Activated CD8-positive, alpha-beta memory T cell treated with anti-CD3 and anti-CD28 coated beads, Interleukin-2, amount 50 U/mL, for 1 hour (primary cell): ENCODE data around the gene NYNRIN.

Source experiments
- DNase-seq: peaks from one replicate; pipeline ENCODE4 v3.0.0-alpha.2; 2020; ENCODE audit errors: extremely low read depth

NYNRIN gene

GRCh38 chr14:24415421-24416253 is 16.8 kb downstream of the NYNRIN start:
- no peak for DNase-seq

DNA sequence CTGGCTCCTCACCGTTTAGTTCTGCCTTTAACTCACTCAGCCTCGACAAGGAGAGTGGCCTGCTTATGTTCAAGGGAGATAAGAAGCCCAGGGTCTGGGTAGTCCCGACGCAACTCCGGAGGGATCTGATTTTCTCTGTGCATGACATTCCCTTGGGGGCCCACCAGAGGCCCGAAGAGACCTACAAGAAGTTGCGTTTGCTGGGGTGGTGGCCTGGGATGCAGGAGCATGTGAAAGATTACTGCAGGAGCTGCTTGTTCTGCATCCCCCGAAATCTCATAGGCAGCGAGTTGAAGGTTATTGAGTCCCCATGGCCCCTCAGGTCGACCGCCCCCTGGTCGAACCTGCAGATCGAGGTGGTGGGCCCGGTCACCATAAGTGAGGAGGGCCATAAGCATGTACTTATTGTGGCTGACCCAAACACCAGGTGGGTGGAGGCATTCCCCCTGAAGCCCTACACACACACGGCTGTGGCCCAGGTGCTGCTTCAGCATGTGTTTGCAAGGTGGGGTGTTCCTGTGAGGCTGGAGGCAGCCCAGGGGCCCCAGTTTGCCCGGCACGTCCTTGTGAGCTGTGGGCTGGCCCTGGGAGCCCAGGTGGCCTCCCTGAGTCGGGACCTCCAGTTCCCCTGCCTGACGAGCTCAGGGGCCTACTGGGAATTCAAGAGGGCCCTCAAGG is 17.6 kb downstream of the NYNRIN start:
- no peak for DNase-seq

DNA sequence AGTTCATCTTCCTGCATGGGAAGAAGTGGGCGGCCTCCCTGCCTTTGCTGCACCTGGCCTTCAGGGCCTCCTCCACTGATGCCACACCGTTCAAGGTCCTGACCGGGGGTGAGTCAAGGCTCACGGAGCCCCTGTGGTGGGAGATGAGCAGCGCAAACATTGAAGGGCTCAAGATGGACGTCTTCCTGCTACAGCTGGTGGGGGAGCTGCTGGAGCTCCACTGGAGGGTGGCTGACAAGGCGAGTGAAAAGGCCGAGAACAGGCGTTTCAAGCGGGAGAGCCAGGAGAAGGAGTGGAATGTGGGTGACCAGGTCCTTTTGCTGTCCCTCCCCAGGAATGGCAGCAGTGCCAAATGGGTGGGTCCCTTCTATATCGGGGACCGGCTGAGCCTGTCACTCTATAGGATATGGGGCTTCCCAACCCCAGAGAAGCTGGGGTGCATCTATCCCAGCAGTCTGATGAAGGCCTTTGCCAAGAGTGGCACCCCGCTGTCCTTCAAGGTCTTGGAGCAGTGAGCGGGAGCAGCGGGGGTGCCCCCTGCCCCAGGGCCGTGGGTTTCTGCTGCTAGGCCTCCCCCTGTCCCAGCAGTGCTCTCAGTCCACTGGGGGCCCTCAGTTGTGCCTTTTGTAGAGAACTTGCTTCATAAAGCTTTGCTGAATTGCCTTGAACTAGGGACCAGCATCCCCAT is 18.3 kb downstream of the NYNRIN start:
- no peak for DNase-seq

DNA sequence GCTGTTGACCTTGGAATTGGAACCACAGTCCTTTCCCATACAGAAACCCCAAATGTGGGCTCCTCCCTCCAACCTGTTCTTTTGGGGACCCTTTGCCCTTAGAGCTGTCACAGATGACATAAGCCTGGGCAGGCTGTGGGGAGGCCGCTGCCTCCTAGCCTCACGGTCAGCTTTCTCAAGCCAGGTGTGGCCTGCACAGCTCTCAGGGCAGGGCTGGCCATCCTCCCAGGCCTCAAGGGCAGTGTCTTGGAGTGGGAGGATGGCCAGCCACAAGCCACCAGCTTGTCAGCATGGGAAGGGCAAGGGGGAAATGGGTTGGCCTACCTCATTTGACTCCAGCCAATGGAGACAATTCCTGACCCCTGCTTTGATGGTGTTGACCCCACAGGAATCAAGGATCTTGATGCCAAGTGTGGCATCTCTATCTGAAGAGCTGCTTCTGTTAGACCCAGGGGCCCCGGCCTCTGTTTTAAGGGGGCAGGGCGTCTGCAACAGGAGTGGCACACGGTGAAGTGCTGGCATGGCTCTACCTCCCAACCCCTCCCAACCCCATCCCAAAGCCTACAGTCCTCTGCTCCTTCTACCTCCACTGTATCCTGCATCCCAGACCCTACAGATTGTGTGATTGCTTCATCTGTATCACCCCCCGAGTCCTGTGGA is 19.2 kb downstream of the NYNRIN start:
- DNase-seq = no peak

DNA sequence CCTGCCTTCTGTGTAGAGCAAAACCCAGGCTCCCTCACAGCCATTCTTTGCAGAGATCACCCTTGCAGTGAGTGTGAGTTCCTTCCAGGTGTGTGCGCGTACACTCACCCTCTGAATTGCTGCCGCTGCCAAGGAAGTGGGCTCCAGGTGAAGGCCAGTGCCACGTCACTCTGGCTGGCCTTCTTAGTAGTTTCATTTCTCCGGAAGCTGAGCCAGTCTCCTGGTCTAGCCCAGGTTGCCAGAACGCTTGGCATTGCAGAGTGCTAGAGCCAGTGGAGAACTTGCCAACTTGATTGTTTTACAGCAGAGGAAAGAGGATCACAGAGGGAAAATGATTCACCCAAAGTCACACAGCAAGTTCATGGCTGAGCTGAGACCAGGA is 19.7 kb downstream of the NYNRIN start:
- DNase-seq = no peak

DNA sequence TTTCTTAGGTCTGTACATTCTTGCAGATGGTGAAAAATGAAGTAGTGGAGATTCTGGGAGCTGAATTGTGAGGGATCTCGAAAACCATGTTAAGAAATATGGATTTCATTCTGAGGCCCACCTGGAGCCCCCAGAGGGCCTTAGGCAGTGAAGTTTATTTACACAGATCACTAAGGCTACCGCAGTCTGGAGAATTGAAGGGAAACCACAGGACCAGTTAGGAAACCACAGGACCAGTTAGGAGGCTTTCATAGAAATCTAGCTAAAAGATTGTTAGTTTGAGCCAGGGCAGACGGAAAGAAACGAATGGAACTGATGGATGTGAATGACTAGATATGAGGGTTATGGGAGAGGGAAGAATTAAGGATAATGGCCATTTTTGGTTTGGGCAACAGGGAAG is 23.5 kb downstream of the NYNRIN start:
- DNase-seq = no peak

- no peak for DNase-seq
These were observed 24.1 kb downstream of the NYNRIN start for GRCh38 chr14:24422694-24423601.

- no peak for DNase-seq
These were observed 26.9 kb downstream of the NYNRIN start for GRCh38 chr14:24425704-24426103.

- no peak for DNase-seq
These were observed 27.5 kb downstream of the NYNRIN start for GRCh38 chr14:24426150-24426911.

DNA sequence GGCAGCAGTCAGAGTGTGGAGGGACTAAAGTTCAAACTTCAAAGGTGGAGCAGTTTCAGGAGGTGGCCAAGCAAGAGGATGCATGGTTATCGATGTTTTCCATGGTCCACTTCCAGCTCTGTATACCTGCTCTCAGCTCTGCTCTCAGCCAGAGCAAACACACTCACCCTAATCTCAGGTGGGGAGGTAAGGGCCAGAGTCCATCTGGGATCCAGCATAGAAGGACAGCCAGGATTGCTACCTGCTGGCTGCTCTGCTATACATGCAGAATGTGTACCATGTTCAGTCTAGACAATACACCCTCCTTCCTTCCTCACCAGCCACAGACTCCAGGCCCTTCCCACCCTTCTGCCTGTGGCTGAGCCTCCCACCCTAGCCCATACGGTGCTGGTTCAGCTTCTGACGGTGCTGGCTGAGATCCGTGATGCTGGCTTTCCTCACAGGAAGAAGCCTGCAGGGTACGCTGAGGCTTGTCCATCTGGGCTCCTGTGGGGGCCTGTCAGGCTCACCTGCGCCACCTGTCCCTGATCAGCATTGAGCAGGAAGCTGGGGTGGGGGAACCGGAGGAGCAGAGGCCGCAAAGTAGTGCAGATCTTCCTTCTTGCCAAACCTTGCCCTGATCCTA is 28.2 kb downstream of the NYNRIN start:
- DNase-seq = no peak

DNA sequence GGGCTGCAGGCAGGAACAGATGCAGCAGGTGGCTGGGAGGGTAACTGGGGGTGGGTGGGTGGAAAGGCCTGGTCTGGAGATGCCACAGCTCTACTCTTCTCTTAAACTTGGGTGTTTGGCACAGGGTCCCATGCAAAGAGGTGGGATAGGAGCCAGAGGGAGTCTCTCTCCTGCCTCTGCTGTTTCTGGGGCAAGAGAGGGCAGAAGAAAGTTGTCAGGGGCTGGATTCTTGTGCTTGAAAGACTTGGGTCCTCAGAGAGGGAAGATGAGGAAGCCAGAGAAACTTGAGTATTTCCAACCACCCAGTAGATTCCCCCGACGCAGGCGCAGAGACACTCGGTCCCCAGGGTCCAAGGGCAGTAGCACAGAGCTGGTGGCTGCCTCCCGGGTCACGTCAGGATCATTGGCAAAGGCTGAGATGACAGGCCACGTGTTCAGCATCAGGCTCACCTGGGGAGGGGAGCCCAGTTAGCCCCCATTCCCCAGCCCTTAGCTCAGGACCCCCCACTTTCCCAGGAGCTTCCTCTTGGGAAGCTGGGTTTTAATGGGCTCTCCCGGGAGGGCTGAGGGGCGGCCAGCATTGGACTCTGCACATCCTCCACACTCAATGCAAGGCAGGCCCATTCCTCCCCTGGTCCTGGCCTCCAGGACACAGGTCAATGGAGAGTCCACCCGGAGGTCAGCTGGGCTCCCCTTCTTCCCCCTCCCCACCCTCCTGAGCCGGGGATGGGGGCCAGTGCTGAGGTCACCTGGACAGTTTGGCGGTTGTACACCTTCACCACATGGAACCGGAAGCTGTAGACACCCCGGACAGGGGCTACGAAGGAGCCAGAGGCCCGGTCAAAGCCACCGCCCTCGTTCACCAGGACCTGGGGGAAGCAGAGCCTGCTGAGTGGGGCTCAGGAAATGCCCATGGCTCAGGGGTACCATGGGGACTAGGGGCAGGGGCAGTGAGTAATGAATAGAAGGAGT is 29.0 kb downstream of the NYNRIN start:
- DNase-seq = no peak

DNA sequence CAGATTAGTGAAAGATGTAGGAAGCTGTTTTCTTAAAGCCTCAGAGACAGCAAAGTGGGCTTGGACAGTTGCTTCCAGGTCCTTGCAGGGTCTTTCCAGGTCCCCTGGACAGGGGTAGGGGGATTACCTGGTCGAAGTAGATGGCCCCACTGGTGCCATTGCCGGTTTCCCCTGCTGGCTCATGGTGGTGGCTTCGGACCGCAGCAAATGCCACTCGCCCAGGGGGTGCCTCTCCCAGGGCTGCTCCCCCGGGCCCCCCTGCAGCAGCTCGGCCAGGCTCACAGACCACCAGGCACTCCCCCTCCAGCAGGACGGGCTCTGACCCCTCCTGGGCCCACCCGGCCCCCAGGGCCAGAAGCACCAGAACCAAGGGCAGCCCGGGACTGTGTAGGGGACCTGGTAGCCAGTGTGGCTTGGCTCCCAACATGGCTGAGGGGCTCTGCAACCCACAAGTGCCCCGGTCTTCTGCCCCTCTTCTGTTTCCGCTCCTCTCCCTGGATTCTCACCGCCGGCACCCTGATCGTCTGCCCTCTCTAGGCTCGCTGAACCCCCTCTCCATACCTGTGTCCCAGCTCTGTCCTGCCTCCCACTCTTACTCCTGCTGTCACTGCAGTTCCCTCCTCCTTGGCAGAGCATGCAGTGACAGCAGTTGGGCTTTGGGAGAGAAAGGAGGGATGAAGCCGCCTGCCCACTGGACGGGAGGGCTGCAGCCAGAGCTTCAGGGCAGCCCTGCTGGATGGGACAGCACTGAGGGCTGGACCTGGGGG is 30.0 kb downstream of the NYNRIN start:
- DNase-seq = no peak

GRCh38 chr14:24429395-24430142 is 30.8 kb downstream of the NYNRIN start, which contains the start of the genes CBLN3 and KHNYN:
TSS of gene CBLN3 (minus strand) at chr14:24429668. CDS start at chr14:24429054, 614 bp downstream.
TSS of gene KHNYN (plus strand) at chr14:24429954. CDS start at chr14:24430731, 777 bp downstream.
- DNase-seq = peak; percentile 68

DNA sequence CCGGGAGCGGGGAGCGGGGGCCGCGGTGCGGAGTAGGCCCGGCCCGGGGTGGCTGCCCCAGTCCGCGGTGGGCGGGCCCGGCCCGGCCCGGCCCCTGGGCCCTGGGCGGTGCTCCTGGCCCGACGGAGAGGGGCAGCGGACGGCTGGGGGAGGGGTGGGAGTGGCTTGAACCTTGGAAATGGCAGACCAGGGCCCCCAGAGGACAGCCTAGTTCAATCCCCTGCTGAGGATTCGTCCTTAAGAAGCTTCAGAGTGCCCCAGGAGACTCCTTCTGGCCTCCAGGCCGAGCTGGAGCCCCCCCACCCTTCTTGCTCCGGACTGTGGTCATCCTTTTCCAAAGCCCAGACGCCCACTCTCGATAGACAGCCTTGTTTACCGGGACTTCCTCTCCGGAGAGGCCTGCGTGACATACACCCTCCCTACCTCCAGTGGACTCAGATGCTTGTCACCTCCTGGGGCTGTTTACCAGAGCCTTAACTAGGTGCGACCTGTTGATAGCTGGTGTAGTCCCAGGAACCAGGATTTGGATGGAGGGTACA is 31.4 kb downstream of the NYNRIN start:
- DNase-seq = no peak

DNA sequence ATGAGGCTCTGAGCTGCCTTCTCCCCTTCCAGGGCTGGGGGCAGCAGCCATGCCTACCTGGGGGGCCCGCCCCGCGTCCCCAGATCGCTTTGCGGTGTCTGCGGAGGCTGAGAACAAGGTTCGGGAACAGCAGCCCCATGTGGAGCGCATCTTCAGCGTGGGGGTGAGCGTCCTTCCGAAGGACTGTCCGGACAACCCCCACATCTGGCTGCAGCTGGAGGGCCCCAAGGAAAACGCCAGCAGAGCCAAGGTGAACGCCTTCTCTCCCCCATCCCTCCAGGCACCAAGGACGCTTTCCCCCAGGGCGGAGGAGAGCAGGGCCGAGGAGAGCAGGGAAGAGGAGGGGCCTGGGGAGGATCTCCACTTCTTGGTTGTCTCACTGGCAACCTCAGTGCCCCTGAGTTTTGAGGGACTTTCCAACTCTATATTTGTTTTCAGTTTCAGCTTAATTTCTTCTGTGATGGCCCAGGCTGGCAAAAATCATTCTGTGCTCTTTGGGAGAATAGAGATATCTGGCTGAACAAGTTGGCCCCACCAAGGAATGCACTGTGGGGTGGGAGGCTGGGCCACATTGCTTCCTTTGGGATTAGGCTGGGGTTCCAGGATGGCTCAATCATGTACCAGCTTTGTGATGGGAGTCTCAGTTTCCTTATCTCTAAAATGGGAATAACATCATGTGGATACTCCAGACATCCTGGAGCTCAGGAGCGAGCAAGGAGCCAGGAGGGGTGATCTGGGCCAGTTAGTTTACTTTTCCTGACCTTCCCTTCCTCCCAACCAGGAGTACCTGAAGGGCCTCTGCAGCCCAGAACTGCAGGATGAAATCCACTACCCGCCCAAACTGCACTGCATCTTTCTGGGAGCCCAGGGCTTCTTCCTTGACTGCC is 32.1 kb downstream of the NYNRIN start:
- no peak for DNase-seq
